ENCODE results near the gene DNM2.
"Not testable (repeated sequence)": the region's sequence is repeated elsewhere in the genome, so short reads cannot be mapped to it uniquely, and the experiment has no call there.

DNM2 gene

DNA sequence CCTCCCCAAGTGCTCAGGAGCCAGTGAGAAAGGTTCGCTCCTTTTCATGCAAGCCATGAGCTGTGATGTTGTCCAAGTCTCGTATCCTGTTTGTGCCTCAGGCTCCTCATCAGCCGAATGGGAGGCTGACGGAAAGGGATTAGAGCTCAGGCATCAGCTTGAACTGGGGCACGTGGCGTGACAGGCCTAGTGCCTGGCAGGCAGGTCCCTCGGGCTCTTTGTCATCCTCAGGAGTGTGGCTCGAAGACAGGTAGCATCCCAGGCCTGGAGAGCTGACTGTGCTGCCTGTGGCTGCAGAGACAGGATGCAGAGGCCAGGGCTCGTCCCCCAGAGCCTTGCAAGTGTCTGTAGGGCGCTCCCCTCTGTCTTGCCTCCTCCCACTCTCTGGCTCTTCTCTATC is 38.5 kb downstream of the DNM2 start:
- no peak for DNase-seq

DNA sequence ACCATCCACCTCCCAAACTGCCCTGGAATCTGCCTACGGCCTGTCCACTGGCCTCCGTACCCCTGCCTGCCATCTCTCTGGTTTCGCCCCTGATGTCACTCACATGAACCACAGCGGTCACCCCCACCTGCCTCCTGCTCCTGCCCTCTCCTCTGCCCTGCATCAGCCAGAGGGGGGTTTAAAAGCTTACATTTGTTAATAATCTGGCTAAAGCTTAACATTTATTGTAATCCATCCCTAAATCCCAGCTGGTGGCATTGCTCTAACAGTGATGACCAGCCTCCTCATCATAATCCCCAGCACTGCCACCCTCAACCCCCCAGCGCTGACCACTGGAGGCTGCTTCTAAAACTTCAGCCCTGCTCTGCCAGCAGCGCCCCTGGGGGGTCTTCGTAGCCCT is 38.9 kb downstream of the DNM2 start:
- DNase-seq, result no peak

DNA sequence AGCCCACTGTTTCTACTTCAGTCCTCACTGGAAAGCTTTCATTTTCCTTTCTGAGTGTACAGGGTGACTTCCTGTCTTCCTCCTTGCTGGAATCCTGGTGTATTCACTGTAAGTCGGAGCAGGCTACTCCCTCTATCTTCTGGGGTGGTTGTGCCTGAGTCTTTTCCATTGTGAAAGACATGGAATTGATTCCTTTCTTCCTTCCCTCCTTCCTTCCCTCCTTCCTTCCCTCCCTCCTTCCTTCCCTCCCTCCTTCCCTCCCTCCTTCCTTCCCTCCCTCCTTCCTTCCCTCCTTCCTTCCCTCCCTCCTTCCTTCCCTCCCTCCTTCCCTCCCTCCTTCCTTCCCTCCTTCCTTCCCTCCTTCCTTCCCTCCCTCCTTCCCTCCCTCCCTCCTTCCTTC is 40.2 kb downstream of the DNM2 start:
- DNase-seq, result not testable (repeated sequence)

DNA sequence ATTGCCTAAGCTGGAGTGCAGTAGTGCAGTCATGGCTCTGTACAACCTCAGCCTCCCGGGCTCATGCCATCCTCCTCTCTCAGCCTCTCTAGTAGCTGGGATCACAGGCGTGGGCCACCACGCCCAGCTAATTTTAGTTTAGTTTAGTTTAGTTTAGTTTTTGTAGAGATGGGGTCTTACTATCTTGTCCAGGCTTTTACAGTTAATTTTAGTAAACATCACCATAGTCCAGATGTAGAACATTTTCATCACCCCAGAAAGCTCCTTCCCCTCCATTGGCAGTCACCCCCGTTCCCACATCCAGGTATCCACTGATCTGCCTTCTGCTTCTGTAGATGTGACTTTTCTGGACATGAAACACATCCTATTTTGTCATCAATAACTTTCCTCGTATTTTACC is 41.1 kb downstream of the DNM2 start:
- no peak for DNase-seq

DNA sequence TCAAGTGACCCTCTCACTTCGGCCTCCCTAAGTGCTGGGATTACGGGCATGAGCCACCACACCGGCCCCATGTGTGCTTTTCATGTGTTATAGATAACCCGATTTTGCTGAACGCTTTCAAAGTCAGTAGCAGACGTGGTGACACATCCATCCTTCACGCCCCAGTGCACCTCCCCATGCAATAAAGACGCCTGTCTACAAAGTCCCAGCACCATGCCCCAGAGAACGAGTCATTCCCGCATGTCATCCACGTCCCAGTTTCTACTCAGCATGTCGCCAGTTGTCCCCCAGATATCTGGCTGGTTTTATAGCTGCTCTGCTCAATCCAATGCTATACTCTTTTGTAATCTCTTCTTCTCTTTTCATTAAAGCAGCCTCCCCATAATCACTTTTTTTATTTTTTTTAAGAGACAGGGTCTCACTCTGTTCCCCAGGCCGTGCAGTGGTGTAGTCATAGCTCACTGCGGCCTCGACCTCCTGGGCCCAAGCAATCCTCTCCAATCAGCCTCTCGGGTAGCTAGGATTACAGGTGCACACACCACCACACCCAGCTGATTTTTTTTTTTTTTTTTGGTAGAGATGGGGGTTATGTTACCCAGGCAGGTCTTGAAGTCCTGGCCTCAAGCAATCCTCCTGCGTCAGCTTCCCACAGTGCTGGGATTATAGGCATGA is 42.5 kb downstream of the DNM2 start:
- DNase-seq, result no peak

DNA sequence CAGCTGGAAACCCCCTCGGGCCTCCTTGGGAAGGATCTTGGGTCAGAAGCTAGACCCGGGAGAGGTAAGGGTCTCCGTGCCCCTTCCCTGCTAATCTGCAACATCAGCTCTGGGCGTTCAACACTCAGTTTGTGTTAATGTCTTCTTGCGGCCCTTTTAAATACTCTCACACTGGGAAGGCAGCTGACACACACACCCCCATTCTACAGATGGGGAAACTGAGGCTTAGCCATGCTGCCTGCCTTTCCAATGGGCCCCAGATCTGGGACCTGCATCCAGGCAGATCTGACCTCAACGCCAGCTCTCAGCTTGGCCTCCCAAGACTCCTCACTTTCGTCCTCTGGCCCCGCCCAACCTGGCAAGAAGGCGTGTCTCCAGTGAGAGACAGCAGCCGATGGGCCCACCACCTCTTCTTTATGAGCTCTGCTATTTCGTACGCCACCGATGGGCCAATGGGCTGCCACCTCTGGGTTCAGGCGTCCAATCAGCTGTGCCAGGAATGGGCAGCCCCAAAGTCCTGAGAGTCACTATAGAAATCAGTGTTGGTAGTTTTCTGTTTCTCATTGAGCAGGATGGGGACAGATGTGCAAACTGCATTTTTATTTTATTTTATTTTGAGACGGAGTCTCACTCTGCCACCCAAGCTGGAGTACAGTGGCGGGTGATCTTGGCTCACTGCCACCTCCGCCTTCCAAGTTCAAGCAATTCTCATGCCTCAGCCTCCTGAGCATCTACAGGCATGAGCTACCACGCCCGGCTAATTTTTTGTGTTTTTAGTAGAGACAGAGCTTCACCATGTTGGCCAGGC is 43.8 kb downstream of the DNM2 start:
- DNase-seq, result no peak

DNA sequence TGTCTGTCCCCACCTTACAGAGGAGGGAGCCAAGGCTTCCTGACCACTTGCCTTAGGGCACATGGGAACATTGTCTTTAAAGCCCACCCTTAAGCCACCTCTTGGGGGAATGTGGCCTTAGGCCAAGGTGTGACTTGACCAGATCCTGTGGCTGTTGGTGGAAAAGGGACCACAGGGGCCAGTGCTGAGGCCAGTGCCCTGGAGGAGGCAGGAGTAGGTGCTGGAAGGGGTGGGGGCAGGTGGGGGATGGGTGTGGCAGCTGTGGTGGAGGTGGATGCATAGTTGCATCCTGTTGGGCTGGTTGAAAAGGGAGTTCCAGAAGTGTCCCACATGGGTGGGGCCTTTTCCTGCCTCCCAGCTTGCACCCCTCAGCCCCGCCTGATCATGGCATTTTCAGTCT is 44.8 kb downstream of the DNM2 start:
- DNase-seq, result no peak

DNA sequence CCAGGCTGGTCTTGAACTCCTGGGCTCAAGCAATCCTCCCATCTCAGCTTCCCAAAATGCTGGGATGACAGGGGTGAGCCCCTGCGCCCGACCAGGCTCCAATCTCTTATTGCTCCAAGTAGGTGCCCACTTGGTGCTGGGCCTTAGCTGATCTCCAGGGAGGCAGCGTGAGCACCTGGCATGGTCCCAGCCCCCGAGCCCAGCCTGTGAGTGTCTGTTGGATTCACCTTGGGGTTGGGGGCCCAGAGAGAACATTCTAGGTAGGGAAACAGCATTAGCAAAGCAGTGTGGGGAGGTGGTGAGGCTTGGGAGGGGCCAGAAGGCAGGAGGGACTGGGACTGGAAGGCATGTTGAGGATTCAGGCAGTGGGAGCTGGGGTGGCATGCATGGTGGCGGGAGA is 45.5 kb downstream of the DNM2 start:
- no peak for DNase-seq

DNA sequence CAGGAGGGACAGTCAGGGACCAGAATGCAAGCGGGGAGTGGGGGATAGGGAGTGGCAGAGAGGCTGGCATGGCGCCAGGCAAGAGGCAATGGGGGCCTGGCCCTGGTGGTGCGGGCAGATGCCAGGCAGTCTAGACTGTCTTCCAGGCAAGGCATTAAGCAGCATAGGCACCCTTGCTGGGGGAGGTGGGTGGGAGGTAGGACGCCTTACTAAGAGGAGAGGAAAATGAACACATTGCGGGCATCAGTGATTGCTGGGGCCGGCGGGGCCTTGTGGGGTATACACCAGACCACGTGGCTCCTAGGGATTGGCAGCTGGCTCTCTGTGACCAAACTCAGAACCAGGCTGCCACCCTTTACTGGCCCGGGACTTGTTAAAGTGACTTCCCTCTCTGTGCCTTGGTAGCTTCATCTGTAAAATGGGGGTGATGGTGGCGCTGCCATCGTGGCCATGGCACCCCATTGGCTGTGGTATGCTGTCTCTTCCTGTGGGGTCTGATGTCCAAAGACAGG is 46.0 kb downstream of the DNM2 start:
- DNase-seq, result no peak

DNA sequence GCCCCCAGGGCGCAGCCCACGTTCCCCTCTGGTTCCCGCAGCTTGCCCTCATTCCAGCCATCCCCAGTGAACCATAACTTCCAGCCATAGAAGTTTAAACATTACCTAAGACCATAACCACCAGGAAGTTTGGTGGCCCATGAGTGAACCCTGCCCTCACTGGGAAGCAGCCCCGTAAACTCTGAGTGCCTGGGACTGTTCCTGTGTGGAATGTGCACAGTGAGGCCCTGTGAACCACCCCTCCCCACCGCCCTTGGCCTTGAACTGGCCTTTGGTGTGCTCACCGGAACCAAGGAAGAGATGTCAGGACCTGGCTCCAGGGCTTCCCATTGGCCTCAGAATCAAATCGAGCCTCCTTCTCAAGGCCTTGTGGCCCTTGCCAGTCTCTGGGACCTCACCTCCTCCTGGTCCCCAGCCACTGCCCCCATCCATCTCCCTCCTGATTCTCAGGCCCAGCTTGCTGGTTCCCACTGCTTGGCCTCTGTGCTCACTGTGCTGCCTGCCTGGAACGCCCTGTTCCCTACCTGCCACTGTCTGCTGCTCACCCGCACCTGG is 46.5 kb downstream of the DNM2 start:
- DNase-seq, result no peak

DNA sequence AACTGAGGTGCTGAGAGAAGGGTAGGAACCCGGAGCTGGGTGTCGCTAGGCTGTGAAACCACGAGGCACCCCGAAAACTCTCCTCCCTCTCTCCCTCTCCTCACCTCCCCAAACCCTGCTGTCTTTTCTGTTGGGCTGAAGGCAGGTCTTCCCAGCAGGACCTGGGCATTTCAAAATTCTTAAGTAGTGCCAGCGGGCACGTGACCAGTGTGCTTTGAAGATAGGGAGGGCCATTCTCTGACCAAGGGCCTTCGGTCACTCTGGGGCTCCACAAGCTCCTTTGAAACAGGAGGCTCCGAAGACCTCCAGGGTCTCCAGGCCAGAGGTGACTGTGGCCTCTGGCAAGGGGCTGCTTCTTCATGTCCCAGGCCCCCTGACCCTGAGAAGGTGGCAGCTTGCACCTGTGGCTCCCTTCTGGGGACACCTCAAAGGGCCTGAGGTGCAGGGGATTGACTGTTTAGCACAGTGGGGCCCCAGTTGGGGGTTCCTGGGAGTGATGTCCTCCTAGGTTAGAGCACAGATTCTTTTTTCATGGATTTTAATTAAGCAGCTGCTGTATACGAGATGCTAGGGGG is 48.3 kb downstream of the DNM2 start:
- no peak for DNase-seq

DNA sequence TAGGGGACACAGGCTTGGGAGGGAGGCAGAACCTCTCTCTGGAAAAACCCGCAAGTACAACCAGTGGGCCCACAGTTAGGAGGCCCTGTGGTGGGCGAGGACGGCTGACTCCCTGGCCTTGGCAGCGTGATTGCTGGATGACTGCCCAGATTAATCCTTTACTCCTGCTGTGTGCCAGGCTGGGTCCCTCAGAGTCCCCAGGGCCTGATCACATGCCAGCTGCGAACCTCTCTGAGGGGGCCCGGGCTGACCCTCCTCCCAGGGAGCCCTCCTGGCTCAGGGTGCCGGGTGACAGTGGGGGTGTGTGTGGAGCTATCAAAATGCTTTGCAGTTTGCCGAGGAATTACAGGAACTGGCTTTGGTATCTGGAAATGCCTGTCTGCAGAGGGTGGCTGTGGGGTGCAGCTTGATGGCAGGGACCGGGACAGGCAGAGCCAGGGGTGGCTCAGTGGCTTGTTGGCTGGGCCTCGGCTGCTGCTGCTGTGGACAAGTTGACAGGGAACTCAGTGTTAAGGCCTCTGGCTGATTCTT is 48.9 kb downstream of the DNM2 start:
- DNase-seq, result no peak

DNA sequence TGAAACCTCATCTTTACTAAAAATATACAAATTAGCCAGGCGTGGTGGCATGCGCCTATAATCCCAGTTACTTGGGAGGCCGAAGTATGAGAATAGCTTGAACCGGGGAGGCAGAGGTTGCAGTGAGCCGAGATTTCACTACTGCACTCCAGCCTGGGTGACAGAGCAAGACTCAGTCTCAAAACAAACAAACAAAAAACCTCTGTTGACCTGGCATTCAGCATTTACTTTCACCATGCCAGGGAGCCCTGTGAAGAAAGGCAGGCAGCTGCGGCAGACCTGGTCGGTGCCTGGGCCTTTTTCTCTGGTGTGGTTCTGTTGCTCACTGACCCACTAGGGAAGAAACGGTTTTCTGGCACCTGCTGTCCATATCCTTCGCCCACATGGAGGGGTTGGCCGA is 49.8 kb downstream of the DNM2 start:
- DNase-seq, result no peak

DNA sequence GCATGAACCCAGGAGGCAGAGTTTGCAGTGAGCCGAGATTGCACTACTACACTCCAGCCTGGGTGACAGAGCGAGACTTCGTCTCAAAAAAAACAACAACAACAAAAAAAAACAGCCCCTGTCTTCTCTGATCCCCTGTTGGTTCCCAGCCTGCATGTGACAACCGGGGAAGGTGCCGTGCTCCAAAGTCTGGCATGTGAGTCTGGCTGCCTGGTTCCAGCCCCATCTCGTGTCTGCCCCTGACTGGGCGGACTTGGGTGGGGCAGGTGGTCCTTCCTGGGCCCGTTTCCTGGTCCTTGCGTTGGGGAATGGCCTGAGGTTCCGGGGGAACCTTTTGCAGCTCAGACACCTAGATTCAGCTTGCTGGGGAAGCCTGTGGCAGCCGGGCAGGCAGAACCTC is 50.5 kb downstream of the DNM2 start:
- DNase-seq, result no peak

DNA sequence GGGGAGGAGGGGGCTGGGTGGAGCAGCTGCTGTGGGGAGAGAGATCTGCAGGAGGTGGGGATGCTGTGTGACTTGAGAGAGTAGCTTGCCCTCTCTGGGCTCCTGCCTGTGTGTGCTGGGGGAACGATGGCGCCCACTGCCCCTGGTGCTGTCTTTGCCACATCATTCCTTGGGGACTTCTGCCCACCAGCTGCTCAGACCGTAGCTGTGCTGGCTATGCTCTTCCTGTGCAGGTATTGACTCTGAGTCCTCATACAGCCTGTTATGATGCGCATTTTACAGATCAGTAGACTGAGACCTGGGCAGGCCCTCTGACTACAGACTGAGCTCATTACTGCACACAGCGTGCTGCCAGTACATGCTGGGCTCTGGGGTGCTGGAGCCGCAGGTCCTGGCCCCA is 51.1 kb downstream of the DNM2 start:
- no peak for DNase-seq

DNA sequence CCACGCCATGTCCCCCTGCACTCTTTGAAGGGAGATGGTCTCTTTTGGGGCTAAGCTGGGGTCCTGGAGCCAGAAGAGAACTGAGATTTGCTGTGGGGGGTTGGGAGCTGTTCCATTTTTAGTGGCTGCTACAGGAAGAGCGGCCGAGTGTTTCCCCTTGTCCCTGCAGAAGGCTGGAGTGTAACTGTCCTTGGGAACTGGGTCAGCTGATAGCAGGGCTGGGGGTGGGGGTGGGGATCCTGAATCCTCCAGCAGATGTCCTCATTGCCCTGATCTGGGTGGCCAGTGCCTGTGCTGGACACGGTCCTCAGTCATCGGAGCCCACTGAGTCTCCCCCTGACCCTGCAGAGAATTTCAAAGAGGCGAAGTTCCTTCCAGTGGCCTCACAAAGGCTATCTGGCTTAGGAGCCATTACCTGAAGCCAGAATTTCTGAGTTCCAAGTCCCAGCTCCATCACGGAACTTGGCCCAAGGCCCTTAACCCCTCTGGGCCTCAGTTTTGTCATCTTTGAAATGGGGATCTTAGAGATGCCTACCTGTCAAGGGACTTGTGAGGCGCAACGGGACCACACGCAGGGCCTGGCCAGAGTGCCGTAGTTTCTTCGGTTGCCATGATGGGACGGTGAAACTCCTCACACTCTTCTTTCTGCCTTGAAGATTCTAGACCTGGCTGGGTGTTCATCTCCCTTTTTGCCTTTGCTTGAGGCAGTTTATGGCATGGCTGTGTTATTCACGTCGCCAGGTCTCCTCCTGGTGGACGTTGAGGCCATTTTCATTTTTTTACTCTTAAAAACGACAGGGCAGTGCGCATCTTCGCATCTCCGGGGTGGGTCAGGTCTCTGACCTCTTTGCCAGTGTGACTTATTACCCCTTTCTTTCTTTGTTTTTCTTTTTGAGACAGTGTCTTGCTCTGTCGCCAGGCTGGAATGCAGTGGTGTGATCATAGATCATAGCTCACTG is 51.9 kb downstream of the DNM2 start:
- DNase-seq, result no peak

DNA sequence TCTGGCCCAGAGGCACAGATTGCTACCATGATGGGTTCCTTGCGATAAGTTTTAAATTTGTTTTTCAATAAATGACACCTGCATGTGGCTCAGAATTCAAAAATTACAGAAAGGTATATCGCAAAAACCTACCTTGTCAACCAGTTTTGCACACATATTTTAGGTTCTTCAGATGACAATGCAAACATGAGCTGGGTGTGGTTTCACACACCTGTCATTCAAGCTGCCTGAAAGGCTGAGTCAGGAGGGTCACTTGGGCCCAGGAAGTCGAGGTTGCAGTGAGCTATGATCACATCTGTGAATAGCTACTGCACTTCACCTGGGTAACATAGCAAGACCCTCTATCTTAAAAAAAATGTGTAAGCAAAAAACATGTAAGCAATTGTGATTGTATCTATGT is 56.1 kb downstream of the DNM2 start:
- DNase-seq, result no peak

DNA sequence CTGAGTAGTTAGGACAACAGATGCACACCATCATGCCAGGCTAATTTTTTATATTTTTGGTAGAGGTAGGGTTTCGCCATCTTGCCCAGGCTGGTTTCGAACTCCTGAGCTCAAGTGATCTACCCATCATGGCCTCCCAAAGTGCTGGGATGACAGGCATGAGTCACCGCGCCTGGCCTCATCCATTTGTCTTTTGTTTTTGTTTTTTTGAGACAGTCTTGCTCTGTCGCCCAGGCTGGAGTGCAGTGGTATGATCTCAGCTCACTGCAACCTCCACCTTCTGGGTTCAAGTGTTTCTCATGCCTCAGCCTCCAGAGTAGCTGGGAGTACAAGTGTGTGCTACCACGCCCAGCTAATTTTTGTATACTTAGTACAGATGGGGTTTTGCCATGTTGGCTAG is 57.0 kb downstream of the DNM2 start:
- DNase-seq, result no peak

DNA sequence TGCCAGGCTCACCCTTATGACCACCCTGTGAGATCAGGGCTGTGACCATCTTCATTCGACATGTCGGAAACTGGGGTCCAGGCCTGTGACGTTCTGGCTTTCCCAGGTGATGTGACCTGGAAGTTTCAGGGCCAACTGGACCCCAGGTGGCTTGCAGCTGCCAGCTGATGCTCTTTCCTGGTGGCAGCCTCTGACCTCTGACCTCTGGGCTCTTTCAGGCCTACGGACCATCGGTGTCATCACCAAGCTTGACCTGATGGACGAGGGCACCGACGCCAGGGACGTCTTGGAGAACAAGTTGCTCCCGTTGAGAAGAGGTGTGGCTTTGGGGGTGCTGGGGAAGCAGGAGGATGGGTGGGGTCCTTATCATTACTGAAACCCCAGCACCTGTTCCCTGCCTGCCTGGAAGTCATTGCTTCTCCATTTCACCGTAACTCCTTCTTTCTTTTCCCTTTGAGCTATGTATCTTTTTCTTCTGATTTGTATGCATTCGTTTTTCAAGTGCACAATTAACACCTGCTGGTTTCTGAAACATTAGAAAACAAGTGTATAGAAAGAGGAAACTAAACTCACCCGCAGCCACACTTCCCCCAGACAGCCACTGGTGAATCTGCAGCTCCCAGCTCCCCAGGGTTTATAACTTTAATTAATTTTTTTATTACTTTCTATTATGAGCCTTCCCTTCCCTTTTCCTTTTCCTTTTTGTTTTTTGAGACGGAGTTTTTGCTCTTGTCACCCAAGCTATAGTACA is 59.2 kb downstream of the DNM2 start:
- no peak for DNase-seq

DNA sequence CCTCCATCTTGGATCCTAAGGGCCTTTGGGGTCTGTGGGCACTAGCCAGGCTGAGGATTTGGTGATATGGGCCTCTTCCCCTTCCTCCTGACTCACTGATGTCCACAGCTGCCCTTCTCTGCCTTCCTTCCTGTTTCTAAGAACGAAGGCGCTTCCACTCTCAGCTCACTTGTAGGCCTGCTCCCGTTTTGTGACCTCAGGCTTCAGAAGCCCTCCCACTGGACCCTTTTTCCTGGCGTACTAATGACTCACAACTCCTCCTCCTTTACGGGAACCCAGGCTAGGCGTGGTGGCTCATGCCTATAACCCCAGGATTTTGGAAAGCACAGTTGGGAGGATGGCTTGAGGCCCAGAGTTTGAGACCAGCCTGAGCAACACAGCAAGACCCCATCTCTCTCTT is 62.5 kb downstream of the DNM2 start:
- no peak for DNase-seq

DNA sequence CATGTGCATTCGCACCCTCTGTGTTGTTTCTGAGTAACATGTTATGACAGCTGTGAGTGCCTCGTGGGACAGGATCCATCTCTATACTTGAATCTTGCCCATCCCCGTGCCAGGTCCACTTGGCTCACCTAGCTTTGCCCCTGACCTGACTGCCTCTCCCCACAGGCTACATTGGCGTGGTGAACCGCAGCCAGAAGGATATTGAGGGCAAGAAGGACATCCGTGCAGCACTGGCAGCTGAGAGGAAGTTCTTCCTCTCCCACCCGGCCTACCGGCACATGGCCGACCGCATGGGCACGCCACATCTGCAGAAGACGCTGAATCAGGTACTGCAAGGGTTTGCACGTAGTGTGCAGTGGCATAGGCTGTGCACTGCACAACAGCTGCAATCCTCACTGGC is 64.9 kb downstream of the DNM2 start:
- no peak for DNase-seq

DNA sequence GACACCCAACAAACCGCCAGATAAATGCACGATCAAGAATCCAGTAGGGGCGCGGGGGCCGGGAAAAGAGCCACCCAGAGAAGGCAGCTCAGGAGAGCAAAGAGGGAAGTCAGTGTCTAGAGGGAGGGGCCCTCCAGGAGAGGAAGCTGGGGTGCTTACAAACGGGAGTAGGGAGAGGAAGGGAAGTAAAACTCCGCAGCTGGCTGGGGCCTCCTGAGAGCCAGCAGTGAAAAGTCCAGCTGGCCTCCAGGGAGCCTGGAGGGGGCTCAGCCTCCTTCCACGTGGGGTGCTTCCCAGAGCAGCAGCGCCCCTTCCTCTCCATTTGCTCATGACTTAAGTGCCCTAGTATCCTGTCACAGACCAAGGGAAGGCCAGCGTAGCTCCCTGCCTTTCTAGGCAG is 66.4 kb downstream of the DNM2 start:
- DNase-seq, result no peak
